ENCODE measurements around the gene GHRH.

Gene GHRH, protein sequence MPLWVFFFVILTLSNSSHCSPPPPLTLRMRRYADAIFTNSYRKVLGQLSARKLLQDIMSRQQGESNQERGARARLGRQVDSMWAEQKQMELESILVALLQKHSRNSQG

DNA sequence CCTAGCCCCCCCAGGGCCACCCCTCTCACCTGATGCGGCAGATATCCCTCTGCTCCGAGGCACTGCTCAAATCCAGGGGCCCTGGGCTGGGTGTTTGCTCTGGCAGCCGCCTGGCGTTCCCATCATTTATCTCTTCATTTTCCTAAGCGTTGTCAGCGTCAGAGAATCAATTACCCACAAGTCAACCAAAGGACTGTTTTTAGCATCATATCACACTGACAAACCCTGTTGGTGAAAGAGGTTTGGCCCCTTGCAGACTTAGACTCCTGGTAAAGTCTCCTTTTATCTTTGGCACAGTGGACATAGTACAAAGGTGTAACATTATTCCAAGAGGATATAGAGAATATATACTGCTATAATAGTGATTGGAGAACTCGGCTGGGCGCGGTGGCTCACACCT, at the start of gene GHRH:
TSS of gene GHRH (minus strand) at position 101 of the 400 bp plus-strand sequence. CDS start 4,925 bp downstream, outside the sequence.
- H3K36me3 ChIP-seq (ENCODE audit: insufficient read depth, low read length): no peaks in the 10 kb centered on the region
- no peak within 1 kb of the TSS for H3K9ac ChIP-seq (ENCODE audit: low read depth, low read length)
- H3K4me1 ChIP-seq (ENCODE audit: insufficient read depth, low read length): peaks cover 19% of the 10 kb centered on the region
- no peaks in the 10 kb centered on the region for H3K9me3 ChIP-seq (ENCODE audit: control insufficient read depth, insufficient read depth, low read length)

GRCh38 chr20:37310951-37311350, 49.3 kb upstream of the GHRH start:
- no peaks in the 10 kb centered on the region for H3K9me3 ChIP-seq (ENCODE audit: control insufficient read depth, insufficient read depth, low read length)
- H3K4me1 ChIP-seq (ENCODE audit: insufficient read depth, low read length): peaks cover 24% of the 10 kb centered on the region; the same call in 1 of the 2 replicates
- H3K36me3 ChIP-seq (ENCODE audit: insufficient read depth, low read length): peaks cover 8% of the 10 kb centered on the region; the same call in 1 of the 2 replicates
- no peak overlapping the region for H3K9ac ChIP-seq (ENCODE audit: low read depth, low read length)

GRCh38 chr20:37309936-37310590, 48.4 kb upstream of the GHRH start:
- Histone ChIP-seq H3K9me3 (ENCODE audit: control insufficient read depth, insufficient read depth, low read length) (no peaks in the 10 kb centered on the region), H3K36me3 (ENCODE audit: insufficient read depth, low read length) (peaks cover 8% of the 10 kb centered on the region; the same call in 1 of the 2 replicates), H3K9ac (ENCODE audit: low read depth, low read length) (no peak overlapping the region), H3K4me1 (ENCODE audit: insufficient read depth, low read length) (peaks cover 15% of the 10 kb centered on the region; the same call in 1 of the 2 replicates)

DNA sequence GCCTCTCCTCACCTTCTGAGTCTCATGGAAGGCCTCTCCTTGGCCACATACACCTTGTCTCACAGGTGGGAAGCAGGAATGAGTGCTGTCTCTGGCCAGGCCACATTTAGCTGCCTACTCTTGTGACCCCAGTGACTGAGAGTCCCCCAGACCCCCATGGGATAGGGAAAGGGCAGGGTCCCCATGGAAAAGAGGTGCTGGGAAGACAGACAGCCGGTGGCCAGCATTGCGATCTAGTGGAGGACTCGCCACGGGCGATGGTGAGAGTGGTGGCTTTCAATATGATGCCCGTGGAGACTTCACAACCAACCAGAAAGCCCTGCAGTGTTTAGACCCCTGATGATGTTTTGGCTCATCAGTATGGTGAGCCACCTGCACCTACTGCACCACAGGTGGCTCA, 47.7 kb upstream of the GHRH start:
- H3K9ac ChIP-seq (ENCODE audit: low read depth, low read length): no peak overlapping the region
- H3K36me3 ChIP-seq (ENCODE audit: insufficient read depth, low read length): peaks cover 10% of the 10 kb centered on the region; the same call in 1 of the 2 replicates
- peaks cover 7% of the 10 kb centered on the region; the same call in 1 of the 2 replicates for H3K4me1 ChIP-seq (ENCODE audit: insufficient read depth, low read length)
- H3K9me3 ChIP-seq (ENCODE audit: control insufficient read depth, insufficient read depth, low read length): no peaks in the 10 kb centered on the region

GRCh38 chr20:37308086-37309050, 46.8 kb upstream of the GHRH start:
- Histone ChIP-seq H3K4me1 (ENCODE audit: insufficient read depth, low read length) (no peaks in the 10 kb centered on the region), H3K9ac (ENCODE audit: low read depth, low read length) (no peak overlapping the region), H3K9me3 (ENCODE audit: control insufficient read depth, insufficient read depth, low read length) (no peaks in the 10 kb centered on the region), H3K36me3 (ENCODE audit: insufficient read depth, low read length) (peaks cover 14% of the 10 kb centered on the region)

- no peak overlapping the region for H3K9ac ChIP-seq (ENCODE audit: low read depth, low read length)
- H3K36me3 ChIP-seq (ENCODE audit: insufficient read depth, low read length): peaks cover 19% of the 10 kb centered on the region
- H3K9me3 ChIP-seq (ENCODE audit: control insufficient read depth, insufficient read depth, low read length): no peaks in the 10 kb centered on the region
- no peaks in the 10 kb centered on the region for H3K4me1 ChIP-seq (ENCODE audit: insufficient read depth, low read length)
These were observed 44.2 kb upstream of the GHRH start for GRCh38 chr20:37305839-37306238.

DNA sequence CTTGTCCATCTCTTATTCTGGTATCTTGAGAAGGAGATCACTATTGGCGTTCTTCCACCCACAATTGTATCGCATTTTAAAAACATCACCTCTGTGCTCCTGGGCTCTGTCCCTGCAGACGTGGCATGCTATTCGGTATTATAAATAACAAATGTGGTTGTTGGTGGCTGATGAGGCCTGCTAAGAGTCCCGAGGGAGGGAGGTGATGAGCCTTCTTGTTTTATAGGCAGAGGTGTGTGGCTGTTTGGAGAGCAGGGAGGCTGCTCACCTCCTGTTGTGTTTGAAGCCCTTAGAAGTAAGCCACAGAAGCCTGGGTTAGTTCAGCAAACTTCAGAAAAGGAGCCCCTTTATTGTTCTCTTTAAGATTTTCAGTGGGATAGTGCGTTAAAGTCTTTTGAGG, 43.5 kb upstream of the GHRH start:
- peaks cover 19% of the 10 kb centered on the region for H3K36me3 ChIP-seq (ENCODE audit: insufficient read depth, low read length)
- H3K9ac ChIP-seq (ENCODE audit: low read depth, low read length): no peak overlapping the region
- no peaks in the 10 kb centered on the region for H3K4me1 ChIP-seq (ENCODE audit: insufficient read depth, low read length)
- no peaks in the 10 kb centered on the region for H3K9me3 ChIP-seq (ENCODE audit: control insufficient read depth, insufficient read depth, low read length)

DNA sequence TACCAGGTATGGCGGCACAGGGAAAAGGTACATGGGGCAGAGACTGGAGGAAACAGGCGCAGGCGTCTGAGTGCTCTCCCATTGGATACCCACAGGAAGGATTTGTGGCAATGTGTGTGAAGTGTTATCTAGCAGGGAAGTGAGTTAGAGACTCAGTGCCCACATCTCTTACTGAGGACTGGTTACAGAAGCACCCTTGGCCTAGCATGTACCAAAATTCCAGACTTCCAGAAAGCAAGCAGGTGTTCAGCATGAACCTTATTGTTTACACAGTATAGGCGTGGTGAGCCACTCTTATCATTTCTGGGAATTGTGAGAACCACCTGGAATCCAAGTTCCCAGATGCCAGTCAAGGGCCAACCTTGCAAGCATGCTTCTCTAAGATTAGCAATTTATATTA, 42.0 kb upstream of the GHRH start:
- no peaks in the 10 kb centered on the region for H3K4me1 ChIP-seq (ENCODE audit: insufficient read depth, low read length)
- H3K9ac ChIP-seq (ENCODE audit: low read depth, low read length): no peak overlapping the region
- peaks cover 19% of the 10 kb centered on the region for H3K36me3 ChIP-seq (ENCODE audit: insufficient read depth, low read length)
- H3K9me3 ChIP-seq (ENCODE audit: control insufficient read depth, insufficient read depth, low read length): no peaks in the 10 kb centered on the region

- Histone ChIP-seq H3K4me1 (ENCODE audit: insufficient read depth, low read length) (no peaks in the 10 kb centered on the region), H3K9ac (ENCODE audit: low read depth, low read length) (no peak overlapping the region), H3K9me3 (ENCODE audit: control insufficient read depth, insufficient read depth, low read length) (no peaks in the 10 kb centered on the region), H3K36me3 (ENCODE audit: insufficient read depth, low read length) (peaks cover 19% of the 10 kb centered on the region)
These were observed 41.4 kb upstream of the GHRH start for GRCh38 chr20:37302981-37303380.

GRCh38 chr20:37301558-37301957, 39.9 kb upstream of the GHRH start:
- H3K9ac ChIP-seq (ENCODE audit: low read depth, low read length): no peak overlapping the region
- no peaks in the 10 kb centered on the region for H3K9me3 ChIP-seq (ENCODE audit: control insufficient read depth, insufficient read depth, low read length)
- H3K36me3 ChIP-seq (ENCODE audit: insufficient read depth, low read length): peaks cover 19% of the 10 kb centered on the region
- no peaks in the 10 kb centered on the region for H3K4me1 ChIP-seq (ENCODE audit: insufficient read depth, low read length)

DNA sequence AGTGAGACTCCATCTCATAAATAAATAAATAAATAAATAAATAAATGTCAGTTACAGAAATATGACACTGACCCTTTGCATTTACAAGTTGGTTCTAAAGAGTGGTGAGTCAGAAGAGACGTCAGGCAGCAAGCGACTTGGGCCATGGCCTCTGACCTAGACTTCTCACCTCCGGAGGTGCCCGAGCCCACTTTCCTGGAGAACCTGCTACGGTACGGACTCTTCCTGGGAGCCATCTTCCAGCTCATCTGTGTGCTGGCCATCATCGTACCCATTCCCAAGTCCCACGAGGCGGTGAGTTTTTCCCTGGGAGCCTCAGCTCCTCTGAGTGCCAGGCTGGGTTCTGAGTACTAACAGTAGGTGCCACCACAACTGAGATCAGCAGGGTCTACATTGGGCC, 39.5 kb upstream of the GHRH start:
- Histone ChIP-seq H3K9me3 (ENCODE audit: control insufficient read depth, insufficient read depth, low read length) (no peaks in the 10 kb centered on the region), H3K36me3 (ENCODE audit: insufficient read depth, low read length) (peaks cover 17% of the 10 kb centered on the region), H3K9ac (ENCODE audit: low read depth, low read length) (no peak overlapping the region), H3K4me1 (ENCODE audit: insufficient read depth, low read length) (no peaks in the 10 kb centered on the region)

- Histone ChIP-seq H3K36me3 (ENCODE audit: insufficient read depth, low read length) (peaks cover 15% of the 10 kb centered on the region), H3K9ac (ENCODE audit: low read depth, low read length) (no peak overlapping the region), H3K9me3 (ENCODE audit: control insufficient read depth, insufficient read depth, low read length) (no peaks in the 10 kb centered on the region), H3K4me1 (ENCODE audit: insufficient read depth, low read length) (peaks cover 9% of the 10 kb centered on the region; the same call in 1 of the 2 replicates)
These were observed 38.3 kb upstream of the GHRH start for GRCh38 chr20:37299718-37300528.

DNA sequence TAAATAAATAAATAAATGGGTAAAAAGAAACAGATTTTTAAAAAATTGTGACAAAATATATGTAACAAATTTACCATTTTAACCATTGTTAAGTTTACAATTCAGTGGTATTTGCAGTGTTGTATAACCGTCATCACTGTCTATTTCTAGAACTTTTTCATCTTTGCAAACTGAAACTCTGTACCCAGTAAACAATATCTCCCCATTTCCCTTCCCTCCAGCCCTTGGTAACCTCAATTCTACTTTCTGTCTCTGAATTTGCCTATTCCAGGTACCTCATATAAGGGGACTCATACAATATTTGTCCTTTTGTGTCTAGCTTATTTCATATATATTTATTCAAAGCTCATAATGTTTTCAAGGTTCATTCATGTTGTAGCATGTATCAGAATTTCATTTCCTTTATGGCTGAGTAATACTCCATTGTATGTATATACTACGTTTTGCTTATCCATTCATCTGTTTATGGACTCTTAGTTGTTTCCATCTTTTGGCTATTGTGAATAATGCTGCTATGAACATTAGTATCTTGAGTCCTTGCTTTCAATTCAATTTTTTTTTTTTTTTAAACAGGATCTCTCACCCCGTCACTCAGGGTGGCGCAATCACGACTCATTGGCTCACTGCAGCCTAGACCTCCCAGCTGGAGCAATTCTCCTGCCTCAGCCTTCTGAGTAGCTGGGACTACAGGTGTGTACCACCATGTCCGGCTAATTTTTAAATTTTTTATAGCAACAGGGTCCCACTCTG, 36.8 kb upstream of the GHRH start:
- Histone ChIP-seq H3K36me3 (ENCODE audit: insufficient read depth, low read length) (peaks cover 8% of the 10 kb centered on the region), H3K9me3 (ENCODE audit: control insufficient read depth, insufficient read depth, low read length) (0 out of 2 replicates have a peak, but pooled peaks cover under 1% of the 10 kb centered on the region), H3K4me1 (ENCODE audit: insufficient read depth, low read length) (peaks cover 9% of the 10 kb centered on the region; the same call in 1 of the 2 replicates), H3K9ac (ENCODE audit: low read depth, low read length) (no peak overlapping the region)
